HEK293T (cell line): Measurements from ENCODE around the gene PRKCB.

Experiments
- ARNT ChIP-seq: fragments of 450-650 bp; IDR thresholded peaks from 2 replicates; pipeline ENCODE4 v1.6.1; 2017; ENCODE audit warnings: mild to moderate bottlenecking
- BHLHE40 ChIP-seq: fragments of 450-650 bp; IDR thresholded peaks from 2 replicates; pipeline ENCODE4 v1.6.1; 2016; ENCODE audit warnings: mild to moderate bottlenecking, moderate library complexity, borderline replicate concordance
- CTBP1 ChIP-seq: fragments of 450-650 bp; IDR thresholded peaks from 2 replicates; pipeline ENCODE4 v1.6.1; 2016; ENCODE audit warnings: borderline replicate concordance
- ELF4 ChIP-seq: fragments of 450-650 bp; IDR thresholded peaks from 2 replicates; pipeline ENCODE4 v1.6.1; 2017; ENCODE audit warnings: antibody characterized with exemption
- FOXK2 ChIP-seq: fragments of 450-650 bp; IDR thresholded peaks from 2 replicates; pipeline ENCODE4 v1.6.1; 2016; ENCODE audit warnings: mild to moderate bottlenecking
- LEF1 ChIP-seq: fragments of 450-650 bp; IDR thresholded peaks from 2 replicates; pipeline ENCODE4 v1.6.1; 2017; ENCODE audit warnings: mild to moderate bottlenecking, borderline replicate concordance
- SP1 ChIP-seq: fragments of 450-650 bp; IDR thresholded peaks from 2 replicates; pipeline ENCODE4 v1.6.1; 2017
- SUZ12 ChIP-seq: fragments of 450-650 bp; IDR thresholded peaks from 2 replicates; pipeline ENCODE4 v1.6.1; 2016; ENCODE audit warnings: mild to moderate bottlenecking
- TARDBP ChIP-seq: fragments of 450-650 bp; IDR thresholded peaks from 2 replicates; pipeline ENCODE4 v1.6.1; 2016

GRCh38 chr16:23835390-23836077 is at the start of gene PRKCB:
- TF ChIP-seq CTBP1 (no peak), SUZ12 (no peak), FOXK2 (no peak), ARNT (no peak), BHLHE40 (no peak), ELF4 (no peak), LEF1 (no peak), TARDBP (no peak), SP1 (no peak)
